ENCODE data around the gene TMEM150B. TPM values are rescaled to one million over a fixed set of nuclear protein-coding genes. Genes with fewer than 3 reads are reported as not detected.
A peak's percentile ranks its signal among the peaks of the same experiment; 100 is the strongest.

Gene TMEM150B
- total and polyA plus RNA-seq, 2 of the 13 experiments (the other 11 are each of a cell fraction or from before 2014, with no cell fraction given): 1.3 to 1.8 TPM

- TF ChIP-seq THAP9 (CRISPR knock-in tag; IDR thresholded peaks at IDR 0.05; ENCODE audit: borderline replicate concordance) (0 out of 2 replicates have a peak, but pooled peaks have one; percentile 10), HNRNPUL1 (IDR thresholded peaks at IDR 0.05; ENCODE audit: low read depth, low read length) (no peak), ZNF335 (CRISPR knock-in tag; IDR thresholded peaks at IDR 0.05) (no peak), MEIS2 (CRISPR knock-in tag; IDR thresholded peaks at IDR 0.05) (no peak), ZNF737 (CRISPR knock-in tag; IDR thresholded peaks at IDR 0.05; ENCODE audit: borderline replicate concordance) (no peak), GTF2F1 (IDR thresholded peaks at IDR 0.05; ENCODE audit: low read length) (no peak), ARHGAP35 (CRISPR knock-in tag; IDR thresholded peaks at IDR 0.05; ENCODE audit: borderline replicate concordance) (no peak), HMGXB4 (CRISPR knock-in tag; IDR thresholded peaks at IDR 0.05; ENCODE audit: borderline replicate concordance in 1 of 2, low read depth in 1 of 2) (peak in 1 of 2 experiments; percentile 80; a peak in 1 of 4 replicates), BCLAF1 (IDR thresholded peaks at IDR 0.05) (no peak), RXRA (CRISPR knock-in tag; IDR thresholded peaks at IDR 0.05) (no peak), ZNF784 (CRISPR knock-in tag; IDR thresholded peaks at IDR 0.05; ENCODE audit: borderline replicate concordance) (no peak), ZNF331 (CRISPR knock-in tag; IDR thresholded peaks at IDR 0.05) (no peak), ZEB1 (IDR thresholded peaks at IDR 0.05; ENCODE audit: insufficient replicate concordance, low read depth) (no peak), ZNF614 (CRISPR knock-in tag; IDR thresholded peaks at IDR 0.05; ENCODE audit: borderline replicate concordance) (no peak), PCBP2 (optimal IDR thresholded peaks at IDR 0.05; ENCODE audit: low read depth, low read length, poor library complexity, severe bottlenecking) (no peak), PHF8 (CRISPR knock-in tag; IDR thresholded peaks at IDR 0.05) (no peak), REXO4 (CRISPR knock-in tag; IDR thresholded peaks at IDR 0.05; ENCODE audit: borderline replicate concordance) (no peak)
Measured at GRCh38 chr19:55340784-55341147, 15.6 kb upstream of the TMEM150B start (continued).

Measured in HepG2 (cell line).